ENCODE data around the gene APOA1.

APOA1 gene

GRCh38 chr11:116873381-116873780 is 36.0 kb upstream of the APOA1 start:
- no peak overlapping the region for H3K23ac ChIP-seq (ENCODE audit: low read length)
- DNase-seq, result no peak
- H3K18ac ChIP-seq (ENCODE audit: low read length), result no peak overlapping the region
- no peak overlapping the region for H4K8ac ChIP-seq (ENCODE audit: low read depth, low read length)
- H3K27me3 ChIP-seq (ENCODE audit: insufficient read depth, low read length), result no peaks in the 10 kb centered on the region
- H3K4me2 ChIP-seq (ENCODE audit: low read length), result no peak overlapping the region
- peaks cover 10 to 26% of the 10 kb centered on the region in 2 experiments for H3K36me3 ChIP-seq (ENCODE audit: control insufficient read depth in 1 of 2, insufficient read depth in 2 of 2, low read length in 2 of 2)
- no peak overlapping the region for H2BK5ac ChIP-seq (ENCODE audit: low read depth, low read length, poor library complexity)
- H2AFZ ChIP-seq (ENCODE audit: insufficient read depth, low read length, poor library complexity), result no peak overlapping the region
- no CpG with 5 or more reads among the region's 11 CpGs for WGBS (ENCODE audit: extremely low coverage, insufficient coverage, insufficient read length)
- H2BK120ac ChIP-seq (ENCODE audit: insufficient read depth, low read length, poor library complexity), result no peak overlapping the region
- no peak overlapping the region for H3K4ac ChIP-seq (ENCODE audit: low read depth, low read length)
- no peak overlapping the region for H4K12ac ChIP-seq (ENCODE audit: low read depth, low read length)
- H3K9me3 ChIP-seq (ENCODE audit: insufficient read depth, low read depth, low read length), result no peaks in the 10 kb centered on the region
- no peak overlapping the region for H3K4me3 ChIP-seq (ENCODE audit: low read depth, low read length)
- no peak overlapping the region for H3K9ac ChIP-seq (ENCODE audit: low read length)
- no peak overlapping the region for H2AK5ac ChIP-seq (ENCODE audit: low read length)
- H3K4me1 ChIP-seq (ENCODE audit: control insufficient read depth in 1 of 2, insufficient read depth in 2 of 2, low read length in 2 of 2), result peaks cover 10 to 15% of the 10 kb centered on the region in 2 experiments
- no peak overlapping the region for H3K27ac ChIP-seq (ENCODE audit: low read depth, low read length)
- H3K14ac ChIP-seq (ENCODE audit: low read length), result no peak overlapping the region
- no peak overlapping the region for H4K91ac ChIP-seq (ENCODE audit: low read depth, low read length)
- H3K79me1 ChIP-seq (ENCODE audit: low read length), result no peaks in the 10 kb centered on the region
- no peak overlapping the region for H2BK12ac ChIP-seq (ENCODE audit: low read length)
- H3K79me2 ChIP-seq (ENCODE audit: control insufficient read depth, insufficient read depth, low read length, poor library complexity), result no peaks in the 10 kb centered on the region

DNA sequence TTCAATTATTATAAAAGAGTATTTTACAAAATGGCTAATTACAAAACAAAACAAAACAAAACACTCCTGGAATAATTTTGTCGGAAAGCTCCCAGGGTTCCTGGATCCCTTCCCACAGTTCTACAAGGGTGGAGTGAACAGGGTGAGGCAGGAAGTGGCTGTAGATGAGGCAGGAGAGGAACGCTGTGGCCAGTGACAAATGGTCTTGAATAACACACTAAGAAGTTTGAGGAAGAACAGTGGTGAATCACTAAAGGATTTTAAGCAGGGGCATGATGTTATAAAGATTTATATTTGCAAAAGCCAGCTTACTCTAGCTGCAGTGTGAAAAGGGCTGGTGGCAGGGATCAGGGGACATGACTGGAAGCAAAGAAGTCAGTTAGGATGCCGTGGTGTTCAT is 33.8 kb upstream of the APOA1 start:
- no peak overlapping the region for H3K23ac ChIP-seq (ENCODE audit: low read length)
- no peak overlapping the region for H3K9ac ChIP-seq (ENCODE audit: low read length)
- WGBS (ENCODE audit: extremely low coverage, insufficient coverage, insufficient read length), result no CpG with 5 or more reads among the region's 3 CpGs
- H3K4me2 ChIP-seq (ENCODE audit: low read length), result no peak overlapping the region
- no peaks in the 10 kb centered on the region for H3K79me1 ChIP-seq (ENCODE audit: low read length)
- H2BK120ac ChIP-seq (ENCODE audit: insufficient read depth, low read length, poor library complexity), result no peak overlapping the region
- H4K8ac ChIP-seq (ENCODE audit: low read depth, low read length), result no peak overlapping the region
- H4K12ac ChIP-seq (ENCODE audit: low read depth, low read length), result no peak overlapping the region
- H2AK5ac ChIP-seq (ENCODE audit: low read length), result no peak overlapping the region
- H2AFZ ChIP-seq (ENCODE audit: insufficient read depth, low read length, poor library complexity), result no peak overlapping the region
- no peak overlapping the region for H3K27ac ChIP-seq (ENCODE audit: low read depth, low read length)
- H3K9me3 ChIP-seq (ENCODE audit: insufficient read depth, low read depth, low read length), result no peaks in the 10 kb centered on the region
- H3K4me3 ChIP-seq (ENCODE audit: low read depth, low read length), result no peak overlapping the region
- no peak for DNase-seq
- H4K91ac ChIP-seq (ENCODE audit: low read depth, low read length), result no peak overlapping the region
- no peak overlapping the region for H2BK12ac ChIP-seq (ENCODE audit: low read length)
- H3K79me2 ChIP-seq (ENCODE audit: control insufficient read depth, insufficient read depth, low read length, poor library complexity), result no peaks in the 10 kb centered on the region
- H3K18ac ChIP-seq (ENCODE audit: low read length), result no peak overlapping the region
- no peak overlapping the region for H3K4ac ChIP-seq (ENCODE audit: low read depth, low read length)
- no peaks in the 10 kb centered on the region for H3K27me3 ChIP-seq (ENCODE audit: insufficient read depth, low read length)
- H3K14ac ChIP-seq (ENCODE audit: low read length), result no peak overlapping the region
- H3K36me3 ChIP-seq (ENCODE audit: control insufficient read depth in 1 of 2, insufficient read depth in 2 of 2, low read length in 2 of 2), result peaks cover 13 to 29% of the 10 kb centered on the region in 2 experiments
- H3K4me1 ChIP-seq (ENCODE audit: control insufficient read depth in 1 of 2, insufficient read depth in 2 of 2, low read length in 2 of 2), result peaks cover 9 to 15% of the 10 kb centered on the region in 2 experiments
- H2BK5ac ChIP-seq (ENCODE audit: low read depth, low read length, poor library complexity), result no peak overlapping the region

DNA sequence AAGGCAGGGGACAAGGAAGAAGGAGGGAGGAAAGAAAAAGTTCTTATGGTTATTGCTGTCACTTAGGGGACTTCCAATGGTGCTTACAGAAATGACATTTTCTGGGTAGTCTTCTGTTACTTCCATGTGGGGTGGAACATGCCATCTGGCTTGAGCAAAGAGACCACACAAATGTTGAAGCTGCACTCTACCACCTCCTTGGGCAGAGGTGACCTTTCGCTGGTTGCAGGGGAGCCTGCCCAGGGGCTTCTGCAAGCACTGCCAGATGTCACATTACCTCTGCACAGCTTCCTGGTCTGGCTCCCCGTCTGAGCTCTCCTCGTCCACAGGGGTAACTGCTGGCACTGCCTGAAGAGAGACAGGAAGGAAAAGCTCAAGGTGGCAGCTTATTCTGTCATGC is 32.6 kb upstream of the APOA1 start:
- Histone ChIP-seq H4K8ac (ENCODE audit: low read depth, low read length) (no peak overlapping the region), H3K23ac (ENCODE audit: low read length) (no peak overlapping the region), H2BK120ac (ENCODE audit: insufficient read depth, low read length, poor library complexity) (no peak overlapping the region), H3K36me3 (ENCODE audit: control insufficient read depth in 1 of 2, insufficient read depth in 2 of 2, low read length in 2 of 2) (peaks cover 13 to 27% of the 10 kb centered on the region in 2 experiments), H2AFZ (ENCODE audit: insufficient read depth, low read length, poor library complexity) (no peak overlapping the region), H2AK5ac (ENCODE audit: low read length) (no peak overlapping the region), H2BK12ac (ENCODE audit: low read length) (no peak overlapping the region), H3K79me2 (ENCODE audit: control insufficient read depth, insufficient read depth, low read length, poor library complexity) (no peaks in the 10 kb centered on the region), H3K4me3 (ENCODE audit: low read depth, low read length) (no peak overlapping the region), H3K14ac (ENCODE audit: low read length) (no peak overlapping the region), H3K9me3 (ENCODE audit: insufficient read depth, low read depth, low read length) (no peaks in the 10 kb centered on the region), H2BK5ac (ENCODE audit: low read depth, low read length, poor library complexity) (no peak overlapping the region), H3K4me2 (ENCODE audit: low read length) (no peak overlapping the region), H3K9ac (ENCODE audit: low read length) (no peak overlapping the region), H4K12ac (ENCODE audit: low read depth, low read length) (no peak overlapping the region), H3K27me3 (ENCODE audit: insufficient read depth, low read length) (no peaks in the 10 kb centered on the region), H3K79me1 (ENCODE audit: low read length) (no peaks in the 10 kb centered on the region), H3K4ac (ENCODE audit: low read depth, low read length) (no peak overlapping the region), H3K18ac (ENCODE audit: low read length) (no peak overlapping the region), H3K4me1 (ENCODE audit: control insufficient read depth in 1 of 2, insufficient read depth in 2 of 2, low read length in 2 of 2) (peaks cover 5 to 8% of the 10 kb centered on the region in 2 experiments), H3K27ac (ENCODE audit: low read depth, low read length) (no peak overlapping the region), H4K91ac (ENCODE audit: low read depth, low read length) (no peak overlapping the region)
- DNase-seq, result no peak
- WGBS (ENCODE audit: extremely low coverage, insufficient coverage, insufficient read length), result no CpG with 5 or more reads among the region's 3 CpGs

GRCh38 chr11:116869610-116870009 is 32.2 kb upstream of the APOA1 start:
- no peak overlapping the region for H3K4me3 ChIP-seq (ENCODE audit: low read depth, low read length)
- H3K4me1 ChIP-seq (ENCODE audit: control insufficient read depth in 1 of 2, insufficient read depth in 2 of 2, low read length in 2 of 2), result peaks cover 5 to 7% of the 10 kb centered on the region in 2 experiments
- no peak for DNase-seq
- H3K4me2 ChIP-seq (ENCODE audit: low read length), result no peak overlapping the region
- no peak overlapping the region for H2BK5ac ChIP-seq (ENCODE audit: low read depth, low read length, poor library complexity)
- no peaks in the 10 kb centered on the region for H3K9me3 ChIP-seq (ENCODE audit: insufficient read depth, low read depth, low read length)
- H2AK5ac ChIP-seq (ENCODE audit: low read length), result no peak overlapping the region
- H3K4ac ChIP-seq (ENCODE audit: low read depth, low read length), result no peak overlapping the region
- H4K12ac ChIP-seq (ENCODE audit: low read depth, low read length), result no peak overlapping the region
- no peaks in the 10 kb centered on the region for H3K79me1 ChIP-seq (ENCODE audit: low read length)
- no peaks in the 10 kb centered on the region for H3K79me2 ChIP-seq (ENCODE audit: control insufficient read depth, insufficient read depth, low read length, poor library complexity)
- WGBS (ENCODE audit: extremely low coverage, insufficient coverage, insufficient read length), result no CpG with 5 or more reads among the region's 4 CpGs
- H2BK120ac ChIP-seq (ENCODE audit: insufficient read depth, low read length, poor library complexity), result no peak overlapping the region
- H3K23ac ChIP-seq (ENCODE audit: low read length), result no peak overlapping the region
- H4K8ac ChIP-seq (ENCODE audit: low read depth, low read length), result no peak overlapping the region
- no peak overlapping the region for H4K91ac ChIP-seq (ENCODE audit: low read depth, low read length)
- H3K27ac ChIP-seq (ENCODE audit: low read depth, low read length), result no peak overlapping the region
- no peaks in the 10 kb centered on the region for H3K27me3 ChIP-seq (ENCODE audit: insufficient read depth, low read length)
- H2AFZ ChIP-seq (ENCODE audit: insufficient read depth, low read length, poor library complexity), result no peak overlapping the region
- H3K9ac ChIP-seq (ENCODE audit: low read length), result no peak overlapping the region
- no peak overlapping the region for H3K14ac ChIP-seq (ENCODE audit: low read length)
- no peak overlapping the region for H2BK12ac ChIP-seq (ENCODE audit: low read length)
- no peak overlapping the region for H3K18ac ChIP-seq (ENCODE audit: low read length)
- peaks cover 13 to 26% of the 10 kb centered on the region in 2 experiments for H3K36me3 ChIP-seq (ENCODE audit: control insufficient read depth in 1 of 2, insufficient read depth in 2 of 2, low read length in 2 of 2)
